ENCODE results near the gene ZBED2.

DNA sequence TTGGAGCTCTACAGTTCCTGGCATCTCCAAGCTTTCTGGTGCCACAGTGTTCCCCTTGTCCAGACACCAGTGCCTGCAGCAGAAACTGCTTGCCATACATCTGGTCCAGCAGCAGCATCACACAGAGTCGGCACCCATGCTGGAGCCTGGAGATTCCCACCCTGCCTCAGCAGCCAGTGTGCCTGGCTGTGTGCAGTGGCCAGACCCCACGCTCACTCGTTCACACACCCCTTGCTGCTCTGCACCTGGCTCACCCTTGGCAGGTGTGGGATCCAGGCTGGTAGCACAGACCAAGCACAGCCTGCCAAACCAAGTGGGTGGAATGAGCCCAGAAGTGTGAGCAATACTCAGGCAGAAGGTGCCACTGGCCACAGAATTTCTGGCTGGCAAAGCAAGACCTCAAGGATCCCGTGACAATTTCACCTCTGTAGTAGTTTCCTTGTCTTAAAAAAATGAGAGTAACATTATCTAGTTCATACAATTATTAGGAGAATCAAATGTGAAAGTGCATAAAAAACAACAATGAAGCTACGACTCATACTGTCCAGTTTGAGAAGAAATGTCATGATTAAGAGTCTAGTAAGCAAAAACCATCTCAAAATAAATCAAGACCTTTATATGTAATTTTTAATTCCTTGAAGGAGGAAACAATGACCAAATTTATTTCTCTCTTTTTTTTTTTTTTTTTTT, 22.9 kb upstream of the ZBED2 start:
- TF ChIP-seq CTCF (IDR thresholded peaks at IDR 0.05) (no peak), POLR2A (IDR thresholded peaks at IDR 0.05) (no peak)
